ENCODE measurements around the gene TRPM3.

GRCh38 chr9:70540016-70540415 is 581.4 kb downstream of the TRPM3 start:
- no peak for TF ChIP-seq POLR2A (IDR thresholded peaks at IDR 0.05)
- TF ChIP-seq POLR2AphosphoS5 (IDR thresholded peaks at IDR 0.05), result no peak
- TF ChIP-seq, protein P1, sequence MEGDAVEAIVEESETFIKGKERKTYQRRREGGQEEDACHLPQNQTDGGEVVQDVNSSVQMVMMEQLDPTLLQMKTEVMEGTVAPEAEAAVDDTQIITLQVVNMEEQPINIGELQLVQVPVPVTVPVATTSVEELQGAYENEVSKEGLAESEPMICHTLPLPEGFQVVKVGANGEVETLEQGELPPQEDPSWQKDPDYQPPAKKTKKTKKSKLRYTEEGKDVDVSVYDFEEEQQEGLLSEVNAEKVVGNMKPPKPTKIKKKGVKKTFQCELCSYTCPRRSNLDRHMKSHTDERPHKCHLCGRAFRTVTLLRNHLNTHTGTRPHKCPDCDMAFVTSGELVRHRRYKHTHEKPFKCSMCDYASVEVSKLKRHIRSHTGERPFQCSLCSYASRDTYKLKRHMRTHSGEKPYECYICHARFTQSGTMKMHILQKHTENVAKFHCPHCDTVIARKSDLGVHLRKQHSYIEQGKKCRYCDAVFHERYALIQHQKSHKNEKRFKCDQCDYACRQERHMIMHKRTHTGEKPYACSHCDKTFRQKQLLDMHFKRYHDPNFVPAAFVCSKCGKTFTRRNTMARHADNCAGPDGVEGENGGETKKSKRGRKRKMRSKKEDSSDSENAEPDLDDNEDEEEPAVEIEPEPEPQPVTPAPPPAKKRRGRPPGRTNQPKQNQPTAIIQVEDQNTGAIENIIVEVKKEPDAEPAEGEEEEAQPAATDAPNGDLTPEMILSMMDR (IDR thresholded peaks at IDR 0.05 in 8 of 11, conservative IDR thresholded peaks at IDR 0.05 in 3 of 11), result no peak

Data from spleen (tissue), 7 donors.